CD4-positive, alpha-beta T cell (primary cell): ENCODE results near the gene BICD1. TPM values are rescaled to one million over a fixed set of nuclear protein-coding genes. Genes with fewer than 3 reads are reported as not detected.

Experiments used
- ATAC-seq: fragments of 200-7000 bp; cut with Tn5 transposase; one replicate; pipeline ENCODE4 v1.10.0; 2022; ENCODE audit warnings: mild to moderate bottlenecking; ENCODE audit not compliant: poor library complexity
- CTCF ChIA-PET: fragments of 350-600 bp; sonication (Branson Sonifier 250); formaldehyde crosslinking; loops from one replicate; lab custom pipeline; 2021; ENCODE audit warnings: antibody characterized with exemption, inconsistent platforms; lab: Charles Lee
- POLR2A ChIA-PET: fragments of 350-600 bp; sonication (Branson Sonifier 250); formaldehyde crosslinking; loops from one replicate; lab custom pipeline; 2021; ENCODE audit warnings: antibody characterized with exemption, inconsistent platforms; lab: Charles Lee
- DNase-seq, 14 experiments: peaks; one replicate each; pipeline ENCODE4 v3.0.0-alpha.2; 2013 to 2020; ENCODE audit warnings: mixed read lengths in 2 of 14
- H3K27ac ChIP-seq, 2 donors: one replicate each; pipeline versions ENCODE4 v1.5.1 to v1.7.0; 2013; ENCODE audit warnings: low read length in 2 of 2, low read depth in 1 of 2, mild to moderate bottlenecking in 1 of 2
- H3K27me3 ChIP-seq, 2 experiments: 1 replicate in 1 of 2; 2 replicates in 1 of 2; pipeline versions ENCODE4 v1.6.1 to v1.7.0; 2013; ENCODE audit warnings: low read length in 2 of 2, control low read depth in 1 of 2, mild to moderate bottlenecking in 1 of 2, moderate library complexity in 1 of 2; ENCODE audit not compliant: insufficient read depth in 2 of 2, control insufficient read depth in 1 of 2
- H3K36me3 ChIP-seq: one replicate; pipeline ENCODE4 v1.6.1; 2013; ENCODE audit warnings: low read length, control low read depth; ENCODE audit not compliant: insufficient read depth
- H3K4me1 ChIP-seq: one replicate; pipeline ENCODE4 v1.6.1; 2013; ENCODE audit warnings: low read length, control low read depth; ENCODE audit not compliant: insufficient read depth
- H3K4me3 ChIP-seq: one replicate; pipeline ENCODE4 v1.5.1; 2013; ENCODE audit warnings: mild to moderate bottlenecking, low read length, moderate library complexity
- H3K9me3 ChIP-seq, 2 experiments: 1 replicate in 1 of 2; 2 replicates in 1 of 2; pipeline versions ENCODE4 v1.6.1 to v1.7.0; 2013; ENCODE audit warnings: low read length in 2 of 2, mild to moderate bottlenecking in 2 of 2, control low read depth in 1 of 2, moderate library complexity in 1 of 2; ENCODE audit not compliant: control insufficient read depth in 1 of 2, insufficient read depth in 1 of 2
- H3K27ac Mint-ChIP-seq: one replicate; pipeline ENCODE4 v1.8.0; 2020; ENCODE audit warnings: mixed read lengths
- H3K27me3 Mint-ChIP-seq: one replicate; pipeline ENCODE4 v1.8.0; 2021; ENCODE audit warnings: mixed read lengths
- H3K36me3 Mint-ChIP-seq: one replicate; pipeline ENCODE4 v1.8.0; 2021; ENCODE audit warnings: low read depth, mixed read lengths
- H3K4me1 Mint-ChIP-seq: one replicate; pipeline ENCODE4 v1.8.0; 2021; ENCODE audit warnings: low read depth, mixed read lengths
- H3K4me3 Mint-ChIP-seq: one replicate; pipeline ENCODE4 v1.8.0; 2020; ENCODE audit warnings: mild to moderate bottlenecking, mixed read lengths
- H3K9me3 Mint-ChIP-seq: one replicate; pipeline ENCODE4 v1.8.0; 2020; ENCODE audit warnings: mixed read lengths
- intact Hi-C, 2 experiments: fragments of 100-400 bp; cut with DNase I in 1 of 2; cut with micrococcal nuclease in 1 of 2; formaldehyde crosslinking; loops; one replicate each; pipeline versions ENCODE4 v1.15.1 to v1.9.0; 2023 to 2025; cut with DNase I, micrococcal nuclease
- total RNA-seq, 174 experiments: library from RNA in 2 of 174; stranded (reverse) in 2 of 174; gene quantifications; one replicate each; pipeline ENCODE4 v1.2.3 and lab custom pipeline; 2021 to 2026
- TF ChIP-seq, protein P1 (sequence below): fragments of 200-600 bp; IDR thresholded peaks from one replicate; pipeline ENCODE4 v1.8.0; 2022; ENCODE audit warnings: antibody characterized with exemption, mild to moderate bottlenecking

The BICD1 gene
- total RNA-seq, 2 experiments from 2014 or later = 13.5 to 14.3 TPM

DNA sequence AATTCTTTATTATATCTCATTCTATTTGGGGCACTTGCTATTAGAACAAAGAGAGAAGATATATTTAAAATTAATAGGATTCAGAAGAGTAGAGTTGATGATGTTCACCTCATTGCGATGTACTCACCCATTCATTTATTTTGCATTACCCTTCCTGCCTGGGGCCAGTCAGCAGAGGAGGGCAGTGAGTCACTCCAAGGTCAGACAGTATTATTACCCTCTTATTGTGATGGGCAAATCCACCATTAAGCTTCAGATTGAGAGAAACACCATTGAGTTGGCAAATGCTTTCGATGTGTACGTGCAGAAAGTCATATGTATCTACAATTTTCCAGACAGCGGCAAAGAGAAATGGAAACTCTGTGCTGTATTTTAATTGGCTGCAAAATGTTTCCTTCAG is 134.2 kb downstream of the BICD1 start:
- no peaks in the 10 kb centered on the region for H3K27me3 Mint-ChIP-seq
- no peaks in the 10 kb centered on the region for H3K27me3 ChIP-seq
- no peak overlapping the region for H3K4me3 ChIP-seq
- H3K4me3 Mint-ChIP-seq = no peak overlapping the region
- ChIA-PET CTCF (interaction anchor here (0.6 kb wide), 1 partner anchor 18 kb away, joined by 3 read pairs; no protein-coding TSS in a partner anchor), POLR2A (interaction anchor here (0.6 kb wide), 1 partner anchor 915 kb away, joined by 3 read pairs; the partner anchor contains the start of gene SINHCAF)
- ATAC-seq (no peak), DNase-seq (no peak)
- no peaks in the 10 kb centered on the region for H3K4me1 ChIP-seq
- H3K4me1 Mint-ChIP-seq = no peaks in the 10 kb centered on the region
- H3K27ac Mint-ChIP-seq = no peak overlapping the region
- intact Hi-C loops = no loop called here
- H3K27ac ChIP-seq = no peak overlapping the region
- H3K36me3 ChIP-seq = no peaks in the 10 kb centered on the region
- TF ChIP-seq, protein P1, sequence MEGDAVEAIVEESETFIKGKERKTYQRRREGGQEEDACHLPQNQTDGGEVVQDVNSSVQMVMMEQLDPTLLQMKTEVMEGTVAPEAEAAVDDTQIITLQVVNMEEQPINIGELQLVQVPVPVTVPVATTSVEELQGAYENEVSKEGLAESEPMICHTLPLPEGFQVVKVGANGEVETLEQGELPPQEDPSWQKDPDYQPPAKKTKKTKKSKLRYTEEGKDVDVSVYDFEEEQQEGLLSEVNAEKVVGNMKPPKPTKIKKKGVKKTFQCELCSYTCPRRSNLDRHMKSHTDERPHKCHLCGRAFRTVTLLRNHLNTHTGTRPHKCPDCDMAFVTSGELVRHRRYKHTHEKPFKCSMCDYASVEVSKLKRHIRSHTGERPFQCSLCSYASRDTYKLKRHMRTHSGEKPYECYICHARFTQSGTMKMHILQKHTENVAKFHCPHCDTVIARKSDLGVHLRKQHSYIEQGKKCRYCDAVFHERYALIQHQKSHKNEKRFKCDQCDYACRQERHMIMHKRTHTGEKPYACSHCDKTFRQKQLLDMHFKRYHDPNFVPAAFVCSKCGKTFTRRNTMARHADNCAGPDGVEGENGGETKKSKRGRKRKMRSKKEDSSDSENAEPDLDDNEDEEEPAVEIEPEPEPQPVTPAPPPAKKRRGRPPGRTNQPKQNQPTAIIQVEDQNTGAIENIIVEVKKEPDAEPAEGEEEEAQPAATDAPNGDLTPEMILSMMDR = no peak
- peaks cover 2% of the 10 kb centered on the region for H3K9me3 Mint-ChIP-seq
- peaks cover 5% of the 10 kb centered on the region in 2 experiments for H3K9me3 ChIP-seq
- peaks cover 17% of the 10 kb centered on the region for H3K36me3 Mint-ChIP-seq

DNA sequence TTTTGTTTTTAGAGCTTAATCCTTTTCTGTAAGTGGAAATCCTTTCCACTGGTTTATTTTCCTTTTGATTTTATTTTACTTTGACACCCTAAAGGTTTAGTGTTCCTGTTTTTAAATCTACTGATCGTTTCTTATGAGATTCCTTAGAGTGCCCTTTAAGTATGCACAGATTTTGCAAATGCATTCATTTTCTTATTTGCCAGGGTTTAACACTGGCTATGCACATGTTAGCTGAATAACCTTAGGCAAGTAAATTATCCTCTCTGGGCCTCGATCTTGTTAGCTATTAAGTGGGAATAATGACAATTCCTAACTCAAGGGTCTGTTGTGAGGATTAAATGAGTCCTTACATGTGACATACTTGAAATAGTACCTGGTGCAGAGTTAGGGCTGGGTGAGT is 136.0 kb downstream of the BICD1 start:
- Mint-ChIP-seq H3K36me3 (peaks cover 5% of the 10 kb centered on the region), H3K9me3 (no peaks in the 10 kb centered on the region), H3K27ac (no peak overlapping the region), H3K27me3 (no peaks in the 10 kb centered on the region), H3K4me3 (no peak overlapping the region), H3K4me1 (no peaks in the 10 kb centered on the region)
- POLR2A ChIA-PET = interaction anchor here (0.6 kb wide), 1 partner anchor 92 kb away, joined by 3 read pairs; no protein-coding TSS in a partner anchor
- ATAC-seq (no peak), DNase-seq (no peak)
- CTCF ChIA-PET = interaction anchor here (1.4 kb wide), 1 partner anchor 26 kb away, joined by 3 read pairs; no protein-coding TSS in a partner anchor
- intact Hi-C loops = no loop called here
- H3K4me1 ChIP-seq = no peaks in the 10 kb centered on the region
- H3K9me3 ChIP-seq = peaks cover 0 to 3% of the 10 kb centered on the region in 2 experiments
- no peak overlapping the region for H3K27ac ChIP-seq
- H3K4me3 ChIP-seq = no peak overlapping the region
- no peaks in the 10 kb centered on the region for H3K36me3 ChIP-seq
- TF ChIP-seq, protein P1 = no peak
- H3K27me3 ChIP-seq = no peaks in the 10 kb centered on the region

DNA sequence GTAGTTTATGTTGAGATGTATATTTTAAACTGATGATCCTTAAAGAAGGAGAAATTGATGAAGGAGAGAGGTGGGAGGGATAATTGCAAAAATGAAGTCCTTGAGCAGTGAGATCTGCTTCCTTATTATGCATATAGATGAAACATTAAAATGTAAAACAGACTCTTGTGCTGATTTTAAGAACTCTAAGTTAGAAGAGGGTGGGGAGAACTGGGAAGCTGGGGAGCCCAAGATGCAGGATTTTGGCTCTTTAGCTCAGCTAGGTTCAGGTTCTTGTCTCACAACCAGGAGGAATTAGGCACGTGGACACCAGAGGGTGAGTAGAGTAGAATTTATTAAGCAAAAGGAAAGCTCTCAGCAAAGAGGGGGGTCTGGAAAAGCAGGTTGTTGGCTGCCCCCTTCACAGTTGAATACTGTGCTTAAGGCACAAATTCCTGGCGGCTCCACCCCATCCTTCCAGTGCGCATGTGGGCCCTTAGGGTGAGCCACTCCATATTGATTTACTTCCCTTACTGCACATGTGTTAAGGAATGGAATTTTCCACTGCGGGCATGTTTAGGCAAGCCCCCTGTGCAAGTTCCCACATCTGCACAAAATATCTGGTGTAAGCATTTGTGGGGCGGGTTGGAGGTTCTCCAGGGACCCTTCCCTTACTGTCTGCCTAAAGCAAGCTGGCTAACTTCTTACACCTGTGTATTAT is 141.9 kb downstream of the BICD1 start:
- Histone ChIP-seq H3K27ac (no peak overlapping the region), H3K27me3 (no peaks in the 10 kb centered on the region), H3K4me1 (no peaks in the 10 kb centered on the region), H3K36me3 (no peaks in the 10 kb centered on the region), H3K9me3 (peaks cover 0 to 3% of the 10 kb centered on the region in 2 experiments), H3K4me3 (no peak overlapping the region)
- Mint-ChIP-seq H3K27me3 (no peaks in the 10 kb centered on the region), H3K4me3 (no peak overlapping the region), H3K27ac (no peak overlapping the region), H3K9me3 (no peaks in the 10 kb centered on the region), H3K36me3 (peaks cover 2% of the 10 kb centered on the region), H3K4me1 (no peaks in the 10 kb centered on the region)
- ChIA-PET CTCF (no interaction called here), POLR2A (no interaction called here)
- TF ChIP-seq, protein P1 = no peak
- no peak for ATAC-seq
- DNase-seq = no peak
- intact Hi-C loops = no loop called here
